Ishikawa (cell line): ENCODE measurements around the gene ANK2.

Experiments used
- CEBPB ChIP-seq: IDR thresholded peaks from 2 replicates; pipeline ENCODE4 v1.6.1; 2012
- CREB1 ChIP-seq: IDR thresholded peaks from 2 replicates; pipeline ENCODE4 v1.6.1; 2012; ENCODE audit warnings: low read depth
- EGR1 ChIP-seq: IDR thresholded peaks from 2 replicates; pipeline ENCODE4 v1.6.1; 2012
- EP300 ChIP-seq: IDR thresholded peaks from 2 replicates; pipeline ENCODE4 v1.6.1; 2012; ENCODE audit warnings: borderline replicate concordance
- FOXM1 ChIP-seq: IDR thresholded peaks from 2 replicates; pipeline ENCODE4 v1.6.1; 2012; ENCODE audit warnings: low read depth, borderline replicate concordance
- MAX ChIP-seq: IDR thresholded peaks from 2 replicates; pipeline ENCODE4 v1.6.1; 2012
- NFIC ChIP-seq: IDR thresholded peaks from 2 replicates; pipeline ENCODE4 v1.6.1; 2012
- RAD21 ChIP-seq: IDR thresholded peaks from 2 replicates; pipeline ENCODE4 v1.6.1; 2012; ENCODE audit warnings: low read depth
- REST ChIP-seq: IDR thresholded peaks from 2 replicates; pipeline ENCODE4 v1.6.1; 2012; ENCODE audit warnings: low read depth, mild to moderate bottlenecking
- TAF1 ChIP-seq: IDR thresholded peaks from 2 replicates; pipeline ENCODE4 v1.6.1; 2012; ENCODE audit warnings: low read depth, mild to moderate bottlenecking
- TCF12 ChIP-seq: IDR thresholded peaks from 2 replicates; pipeline ENCODE4 v1.6.1; 2012; ENCODE audit warnings: low read depth
- TEAD4 ChIP-seq: IDR thresholded peaks from 2 replicates; pipeline ENCODE4 v1.6.1; 2012
- USF1 ChIP-seq: IDR thresholded peaks from 2 replicates; pipeline ENCODE4 v1.6.1; 2012
- YY1 ChIP-seq: IDR thresholded peaks from 2 replicates; pipeline ENCODE4 v1.6.1; 2012; ENCODE audit warnings: low read depth
- ZBTB7A ChIP-seq: IDR thresholded peaks from 2 replicates; pipeline ENCODE4 v1.6.1; 2012; ENCODE audit warnings: low read depth

ANK2 gene

GRCh38 chr4:113141901-113142346, 92.5 kb downstream of the ANK2 start:
- TF ChIP-seq YY1 = no peak
- peak; percentile 60; the same call in 1 of the 2 replicates for TF ChIP-seq EP300
- no peak for TF ChIP-seq TAF1
- TF ChIP-seq RAD21 = no peak
- peak; percentile 68 for TF ChIP-seq TEAD4
- TF ChIP-seq ZBTB7A = no peak
- no peak for TF ChIP-seq REST
- 0 out of 2 replicates have a peak, but pooled peaks have one; percentile 16 for TF ChIP-seq TCF12
- TF ChIP-seq NFIC = no peak
- TF ChIP-seq USF1 = no peak
- no peak for TF ChIP-seq CREB1
- TF ChIP-seq EGR1 = no peak
- peak; percentile 37; the same call in 1 of the 2 replicates for TF ChIP-seq FOXM1
- TF ChIP-seq CEBPB = no peak
- no peak for TF ChIP-seq MAX

GRCh38 chr4:113142351-113142750, 92.9 kb downstream of the ANK2 start:
- no peak for TF ChIP-seq REST

GRCh38 chr4:113144091-113144490, 94.6 kb downstream of the ANK2 start:
- TF ChIP-seq NFIC (no peak), CREB1 (no peak), TAF1 (no peak), TCF12 (no peak), FOXM1 (no peak), EGR1 (no peak), USF1 (no peak), REST (no peak), RAD21 (no peak), YY1 (no peak), MAX (no peak), TEAD4 (no peak), EP300 (no peak), CEBPB (no peak), ZBTB7A (no peak)

GRCh38 chr4:113145147-113145518, 95.7 kb downstream of the ANK2 start:
- no peak for TF ChIP-seq TCF12
- TF ChIP-seq TEAD4 = no peak
- TF ChIP-seq ZBTB7A = no peak

- TF ChIP-seq RAD21 (no peak), EP300 (no peak), REST (no peak), MAX (no peak), TAF1 (no peak), NFIC (no peak), ZBTB7A (no peak), EGR1 (no peak), CREB1 (no peak), TCF12 (no peak), USF1 (no peak), TEAD4 (no peak), CEBPB (no peak), FOXM1 (no peak), YY1 (no peak)
Measured at GRCh38 chr4:113145519-113146291, 96.3 kb downstream of the ANK2 start.
